HL-60 (cell line): ENCODE measurements around the gene ACOXL.

Experiments
- DNase-seq, 2 experiments: peaks; one replicate each; pipeline ENCODE4 v3.0.0-alpha.2; 2010 to 2020; ENCODE audit warnings: low read depth in 1 of 2, low spot score in 1 of 2
- H3K27ac ChIP-seq: fragments of 250-450 bp; sonication (Bioruptor Pico); replicated peaks from 2 replicates; pipeline ENCODE4 v1.5.1; 2020; ENCODE audit warnings: mild to moderate bottlenecking, moderate library complexity
- H3K27me3 ChIP-seq: fragments of 250-450 bp; sonication (Bioruptor Pico); 2 replicates; pipeline ENCODE4 v1.5.1; 2021; ENCODE audit warnings: mild to moderate bottlenecking, moderate library complexity; ENCODE audit not compliant: insufficient read depth, poor library complexity, severe bottlenecking
- H3K4me3 ChIP-seq: replicated peaks from 2 replicates; pipeline ENCODE4 v1.5.1; 2011; ENCODE audit warnings: mild to moderate bottlenecking, control low read depth, low read length; ENCODE audit not compliant: insufficient read depth
- CTCF ChIP-seq: IDR thresholded peaks from one replicate; pipeline ENCODE4 v1.5.1; 2011; ENCODE audit warnings: low read length, control low read depth, inconsistent platforms; ENCODE audit not compliant: insufficient read depth
- GABPA ChIP-seq: IDR thresholded peaks from 2 replicates; pipeline ENCODE4 v1.6.1; 2012; ENCODE audit warnings: low read depth
- POLR2AphosphoS5 ChIP-seq: IDR thresholded peaks from 2 replicates; pipeline ENCODE4 v1.6.1; 2012; ENCODE audit warnings: low read depth
- REST ChIP-seq: IDR thresholded peaks from 2 replicates; pipeline ENCODE4 v1.6.1; 2012; ENCODE audit warnings: low read depth; ENCODE audit not compliant: insufficient replicate concordance
- SPI1 ChIP-seq: IDR thresholded peaks from 2 replicates; pipeline ENCODE4 v1.6.1; 2012; ENCODE audit warnings: low read depth, mild to moderate bottlenecking, borderline replicate concordance

ACOXL gene

GRCh38 chr2:111095434-111095833, 363.1 kb downstream of the ACOXL start:
- TF ChIP-seq POLR2AphosphoS5 (no peak), GABPA (no peak), SPI1 (no peak), REST (no peak)
- Histone ChIP-seq H3K27me3 (no peaks in the 10 kb centered on the region), H3K27ac (no peak overlapping the region), H3K4me3 (no peak overlapping the region)
- no peak for DNase-seq

GRCh38 chr2:111099402-111099801, 367.0 kb downstream of the ACOXL start:
- Histone ChIP-seq H3K27ac (no peak overlapping the region), H3K4me3 (no peak overlapping the region), H3K27me3 (no peaks in the 10 kb centered on the region)
- DNase-seq, result no peak
- TF ChIP-seq SPI1 (no peak), REST (no peak), CTCF (no peak), POLR2AphosphoS5 (no peak), GABPA (no peak)

GRCh38 chr2:111100087-111100764, 367.9 kb downstream of the ACOXL start:
- TF ChIP-seq REST, result no peak
- TF ChIP-seq CTCF, result no peak
- no peak for TF ChIP-seq POLR2AphosphoS5
- no peak for TF ChIP-seq SPI1
- TF ChIP-seq GABPA, result no peak
- DNase-seq, result no peak
- Histone ChIP-seq H3K4me3 (no peak overlapping the region), H3K27me3 (no peaks in the 10 kb centered on the region), H3K27ac (no peak overlapping the region)
